ENCODE results near the gene ZNF627. TPM values are rescaled to one million over a fixed set of nuclear protein-coding genes. Genes with fewer than 3 reads are reported as not detected.
"Not testable (repeated sequence)": the region's sequence is repeated elsewhere in the genome, so short reads cannot be mapped to it uniquely, and the experiment has no call there.

ZNF627 gene
- total RNA-seq, 1 experiment from 2014 or later: 2.4 TPM

DNA sequence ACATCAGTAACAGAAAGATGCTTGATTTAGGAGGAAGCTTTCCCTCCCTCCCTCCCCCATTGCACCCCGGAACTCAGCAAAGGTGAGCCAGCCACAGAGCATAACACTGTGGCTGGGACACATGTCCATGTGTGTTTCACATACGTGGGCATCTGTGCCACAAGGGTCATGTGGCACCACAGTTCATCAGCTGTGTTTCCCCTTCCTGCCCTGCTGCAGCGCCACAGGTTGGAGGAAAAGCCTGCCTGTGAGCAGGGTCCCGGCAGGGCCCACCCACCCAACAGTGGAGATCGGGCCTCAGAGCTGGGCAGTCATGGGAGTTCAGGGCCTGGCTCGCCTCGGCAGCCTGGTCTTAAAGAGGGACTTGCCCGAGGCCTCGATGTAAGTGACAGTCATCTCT is 22.6 kb upstream of the ZNF627 start:
- no peak for DNase-seq (ENCODE audit: low spot score)

GRCh38 chr19:11576227-11576626 is 21.1 kb upstream of the ZNF627 start:
- DNase-seq (ENCODE audit: low spot score): no peak

- no peak for DNase-seq (ENCODE audit: low spot score)
Observed at GRCh38 chr19:11577451-11578257, 19.6 kb upstream of the ZNF627 start, which contains the start of gene ACP5. Gene ACP5 (minus strand): TSS chr19:11577645. CDS start chr19:11577317, 328 bp downstream.

- no peak for DNase-seq (ENCODE audit: low spot score)
Observed at GRCh38 chr19:11578258-11579142, 18.8 kb upstream of the ZNF627 start.

GRCh38 chr19:11580116-11580515 is 17.2 kb upstream of the ZNF627 start:
- no peak for DNase-seq (ENCODE audit: low spot score)

DNA sequence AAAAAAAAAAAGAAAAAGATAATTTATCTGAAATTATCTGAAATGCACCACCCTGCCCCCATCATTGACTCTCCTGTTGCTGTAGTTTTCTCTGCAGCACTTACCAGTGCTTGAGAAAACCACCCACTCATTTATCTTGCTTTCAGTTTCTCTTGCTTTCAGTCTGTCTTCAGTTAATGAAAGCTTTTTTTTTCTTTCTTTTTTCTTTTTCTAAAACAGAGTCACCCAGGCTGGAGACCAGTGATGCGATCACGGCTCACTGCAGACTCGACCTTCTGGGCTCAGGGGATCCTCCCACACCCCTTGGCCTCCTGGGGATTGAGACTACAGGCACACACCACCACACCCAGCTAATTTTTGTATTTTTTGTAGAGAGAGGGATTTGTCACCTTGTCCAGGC is 15.5 kb upstream of the ZNF627 start:
- no peak for DNase-seq (ENCODE audit: low spot score)

DNA sequence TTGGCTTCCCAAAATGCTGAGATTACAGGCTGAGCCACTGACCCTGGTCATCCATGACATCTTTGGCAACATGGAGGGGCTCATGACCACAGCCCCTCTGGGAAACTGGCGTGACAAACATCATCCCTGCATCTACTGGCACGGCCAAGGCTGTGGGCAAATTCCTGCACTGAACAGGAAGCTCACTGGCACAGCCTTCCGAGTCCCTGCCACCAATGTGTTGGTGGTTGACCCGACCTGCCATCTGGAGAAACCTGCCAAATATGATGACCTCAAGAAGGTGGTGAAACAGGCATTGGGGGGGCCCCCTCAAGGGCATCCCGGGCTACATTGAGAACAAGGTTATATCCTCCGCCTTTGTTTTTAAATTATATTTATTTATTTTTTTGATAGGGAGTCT is 11.0 kb upstream of the ZNF627 start:
- DNase-seq (ENCODE audit: low spot score): no peak

DNA sequence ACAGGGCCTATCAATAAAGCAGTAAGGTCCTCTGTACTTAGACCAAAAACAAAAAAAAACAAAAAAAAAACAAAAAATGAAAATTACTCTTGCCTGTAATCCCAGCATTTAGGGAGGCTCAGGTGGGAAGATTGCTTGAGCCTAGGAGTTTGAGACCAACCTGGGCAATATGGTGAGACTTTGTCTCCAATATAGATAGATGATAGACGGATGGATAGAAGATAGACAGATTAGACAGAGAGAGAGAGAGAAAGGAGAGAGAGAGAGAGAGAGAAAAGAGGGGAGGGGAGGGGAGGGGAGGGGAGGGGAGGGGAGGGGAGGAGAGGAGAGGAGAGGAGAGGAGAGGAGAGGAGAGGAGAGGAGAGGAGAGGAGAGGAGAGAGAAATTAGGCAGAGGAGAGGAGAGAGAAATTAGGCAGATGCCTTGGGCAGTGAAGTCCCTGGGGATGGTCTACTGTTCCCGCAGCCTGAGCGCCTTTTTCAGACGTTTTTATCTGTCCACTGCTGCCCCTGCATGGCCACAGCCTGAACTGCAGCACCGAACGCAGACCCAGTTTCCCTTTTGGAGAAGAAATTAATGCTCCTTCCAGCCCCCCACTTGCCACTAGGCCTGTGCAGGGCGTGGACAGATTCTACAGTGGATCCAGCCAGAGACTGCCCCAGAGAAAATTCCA is 9.8 kb upstream of the ZNF627 start:
- DNase-seq (ENCODE audit: low spot score): peak; percentile 49

GRCh38 chr19:11587975-11588631 is 9.2 kb upstream of the ZNF627 start:
- no peak for DNase-seq (ENCODE audit: low spot score)

DNA sequence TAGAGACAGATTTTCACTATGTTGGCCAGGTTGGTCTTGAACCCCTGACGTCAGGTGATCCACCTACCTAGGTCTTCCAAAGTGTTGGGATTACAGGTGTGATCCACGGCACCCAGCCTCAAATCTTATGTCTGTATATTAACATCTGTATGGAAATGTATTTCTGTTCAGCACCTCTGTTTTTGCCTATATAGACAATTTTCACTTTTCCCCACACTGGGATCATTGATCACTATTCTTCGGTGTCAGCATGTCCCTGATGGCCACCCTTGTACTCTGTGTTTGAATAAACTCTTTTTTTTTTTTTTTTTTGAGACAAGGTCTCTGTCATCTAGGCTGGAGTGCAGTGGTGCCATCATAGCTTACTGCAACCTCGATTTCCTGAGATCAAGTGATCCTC is 3.2 kb upstream of the ZNF627 start:
- DNase-seq (ENCODE audit: low spot score): no peak

GRCh38 chr19:11596156-11596555 is 1.1 kb upstream of the ZNF627 start:
- no peak for DNase-seq (ENCODE audit: low spot score)

DNA sequence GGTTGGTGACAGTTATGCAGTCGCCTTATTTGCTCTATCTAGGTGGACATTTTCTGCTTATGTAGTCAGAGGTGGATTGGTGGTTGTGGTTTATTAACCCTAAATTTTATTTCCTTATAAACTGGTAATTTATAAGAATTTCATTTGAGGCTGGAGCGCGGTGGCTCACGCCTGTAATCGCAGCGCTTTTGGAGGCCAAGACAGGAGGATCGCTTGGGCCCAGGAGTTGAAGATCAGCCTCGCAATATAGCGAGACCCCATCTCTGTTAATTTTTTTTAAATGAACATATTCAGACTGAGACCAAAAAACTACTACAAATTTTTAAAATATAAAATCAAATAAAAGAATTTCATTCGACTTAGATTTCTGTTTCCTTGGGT is 810 bp downstream of the ZNF627 start:
- DNase-seq (ENCODE audit: low spot score): no peak

DNA sequence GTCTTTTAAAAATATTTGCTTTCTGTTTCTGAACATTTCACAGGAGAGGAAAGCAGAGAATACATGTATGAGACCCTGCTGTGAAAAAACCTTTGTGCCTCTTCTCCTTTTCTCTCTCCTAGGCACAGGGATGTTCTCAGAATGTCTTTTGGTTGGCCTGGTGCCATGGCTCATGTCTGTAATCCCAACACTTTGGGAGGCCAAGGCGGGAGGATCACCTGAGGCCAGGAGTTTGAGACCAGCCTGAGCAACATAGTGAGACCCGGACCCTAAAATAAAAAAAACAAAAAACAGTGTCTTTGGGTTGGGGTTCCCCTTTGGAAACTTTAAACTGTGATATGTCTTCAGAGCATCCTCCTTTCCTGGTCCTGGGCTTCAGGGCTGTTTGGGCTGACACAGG is 1.5 kb downstream of the ZNF627 start:
- DNase-seq (ENCODE audit: low spot score): no peak

- not testable (repeated sequence) for DNase-seq (ENCODE audit: low spot score)
Observed at GRCh38 chr19:11599704-11600103, 2.4 kb downstream of the ZNF627 start.

- DNase-seq (ENCODE audit: low spot score): no peak
Observed at GRCh38 chr19:11606484-11606883, 9.2 kb downstream of the ZNF627 start.

GRCh38 chr19:11611730-11612129 is 14.4 kb downstream of the ZNF627 start:
- no peak for DNase-seq (ENCODE audit: low spot score)

DNA sequence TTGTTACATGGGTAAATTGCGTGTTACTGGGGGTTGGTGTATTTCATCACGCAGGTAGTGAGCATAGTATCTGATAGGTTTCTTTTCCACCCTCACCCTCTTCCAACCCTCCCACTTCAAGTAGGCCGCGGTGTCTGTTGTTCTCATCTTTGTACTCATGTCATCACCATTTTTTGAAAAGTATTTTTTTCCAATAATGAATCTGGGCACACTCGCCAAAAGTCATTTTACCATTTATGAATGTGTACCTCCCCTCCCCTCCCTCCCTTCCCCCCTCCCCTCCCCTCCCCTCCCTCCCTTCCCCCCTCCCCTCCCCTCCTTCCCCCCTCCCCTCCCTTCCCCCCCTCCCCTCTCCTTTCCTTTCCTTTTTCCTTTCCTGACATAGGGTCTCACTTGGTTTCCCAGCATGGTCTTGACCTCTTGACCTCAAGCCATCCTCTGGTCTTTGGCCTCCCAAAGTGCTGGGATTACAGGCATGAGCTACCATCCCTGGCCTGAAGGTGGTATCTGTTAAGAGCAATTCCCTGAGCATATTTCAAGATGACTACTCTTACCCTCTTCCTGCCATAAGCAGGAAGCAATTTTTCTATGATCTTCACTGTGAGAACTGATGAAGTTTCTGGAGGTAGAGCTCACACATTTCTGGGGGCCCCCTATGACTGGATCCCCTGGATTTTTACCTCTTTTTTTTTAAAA is 15.7 kb downstream of the ZNF627 start:
- DNase-seq (ENCODE audit: low spot score): no peak

DNA sequence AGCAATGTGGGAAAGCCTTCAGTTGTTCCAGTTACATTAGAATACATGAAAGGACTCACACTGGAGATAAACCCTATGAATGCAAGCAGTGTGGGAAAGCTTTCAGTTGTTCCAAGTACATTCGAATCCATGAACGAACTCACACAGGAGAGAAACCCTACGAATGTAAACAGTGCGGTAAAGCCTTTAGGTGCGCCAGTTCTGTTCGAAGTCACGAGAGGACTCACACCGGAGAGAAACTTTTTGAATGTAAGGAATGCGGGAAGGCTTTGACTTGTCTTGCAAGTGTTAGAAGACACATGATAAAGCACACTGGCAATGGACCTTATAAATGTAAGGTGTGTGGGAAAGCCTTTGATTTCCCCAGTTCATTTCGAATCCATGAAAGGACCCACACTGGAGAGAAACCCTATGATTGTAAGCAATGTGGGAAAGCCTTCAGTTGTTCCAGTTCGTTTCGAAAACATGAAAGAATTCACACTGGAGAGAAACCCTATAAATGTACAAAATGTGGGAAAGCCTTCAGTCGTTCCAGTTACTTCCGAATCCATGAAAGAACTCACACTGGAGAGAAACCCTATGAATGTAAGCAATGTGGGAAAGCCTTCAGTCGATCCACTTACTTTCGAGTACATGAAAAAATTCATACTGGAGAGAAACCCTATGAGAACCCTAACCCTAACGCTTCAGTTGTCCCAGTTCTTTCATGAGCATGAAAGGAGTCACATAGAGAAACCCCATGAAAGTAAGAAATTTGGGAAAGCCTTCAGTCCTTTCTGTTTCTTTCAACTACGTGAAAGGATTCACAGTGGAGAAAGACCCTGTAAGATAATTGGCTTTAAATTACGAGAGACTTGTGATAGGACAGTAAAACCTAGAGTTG is 20.1 kb downstream of the ZNF627 start:
- no peak for DNase-seq (ENCODE audit: low spot score)

DNA sequence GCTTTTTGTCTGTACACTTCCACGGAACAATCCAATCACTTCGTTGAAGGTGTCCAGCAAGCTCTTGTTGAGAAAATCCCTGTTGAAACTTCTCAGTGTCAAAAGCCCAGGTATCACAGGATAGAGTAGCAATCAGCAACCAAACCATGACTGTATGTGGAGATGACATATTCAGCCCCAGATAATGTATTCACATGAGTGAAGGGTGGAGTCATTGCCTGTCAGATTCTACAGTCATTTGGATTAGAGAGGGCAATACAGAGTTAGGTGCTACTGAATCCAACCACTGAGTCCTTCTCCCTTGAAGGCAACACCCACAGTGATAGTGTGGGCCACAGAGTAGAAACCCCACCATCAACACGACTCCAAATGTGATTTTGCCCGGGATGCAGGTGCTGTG is 23.3 kb downstream of the ZNF627 start:
- no peak for DNase-seq (ENCODE audit: low spot score)

GRCh38 chr19:11622401-11622800 is 25.1 kb downstream of the ZNF627 start:
- not testable (repeated sequence) for DNase-seq (ENCODE audit: low spot score)
